Epithelial cell of proximal tubule (primary cell): ENCODE results near the gene CCL17. TPM values are rescaled to one million over a fixed set of nuclear protein-coding genes. Genes with fewer than 3 reads are reported as not detected.

Experiments used
- DNase-seq: peaks from one replicate; pipeline ENCODE4 v3.0.0-alpha.2; 2011; ENCODE audit warnings: low read depth
- H3K4me3 ChIP-seq: 2 replicates; pipeline ENCODE4 v1.5.1; 2011; ENCODE audit warnings: low read depth, mild to moderate bottlenecking, low read length
- CTCF ChIP-seq: conservative IDR thresholded peaks from 2 replicates; pipeline ENCODE4 v1.5.1; 2012; ENCODE audit warnings: low read depth, mild to moderate bottlenecking, low read length
- total RNA-seq: library from RNA; depleted of rRNA; stranded (reverse); fragments of >200 nt; gene quantifications from 2 replicates; pipeline ENCODE4 v1.2.3, GENCODE V29; 2015

CCL17 gene
- total RNA-seq, 1 donor from 2014 or later: not detected

GRCh38 chr16:57405097-57405496 is 530 bp downstream of the CCL17 start:
- no peak overlapping the region for H3K4me3 ChIP-seq
- no peak for DNase-seq
- no peak for TF ChIP-seq CTCF

GRCh38 chr16:57406881-57407280 is 2.3 kb downstream of the CCL17 start:
- no peak overlapping the region for H3K4me3 ChIP-seq
- no peak for DNase-seq
- no peak for TF ChIP-seq CTCF

- no peak for DNase-seq
- TF ChIP-seq CTCF: no peak
These were observed 3.2 kb downstream of the CCL17 start for GRCh38 chr16:57407521-57408353.

GRCh38 chr16:57409065-57409464 is 4.5 kb downstream of the CCL17 start:
- H3K4me3 ChIP-seq: no peak overlapping the region
- TF ChIP-seq CTCF: no peak
- DNase-seq: no peak

More at GRCh38 chr16:57407521-57408353, 3.2 kb downstream of the CCL17 start:
- H3K4me3 ChIP-seq: no peak overlapping the region

- no peak for DNase-seq
- no peak overlapping the region for H3K4me3 ChIP-seq
- no peak for TF ChIP-seq CTCF
These were observed 5.5 kb downstream of the CCL17 start for GRCh38 chr16:57409870-57410587.

GRCh38 chr16:57411362-57411976 is 6.9 kb downstream of the CCL17 start:
- no peak for TF ChIP-seq CTCF
- no peak for DNase-seq
- H3K4me3 ChIP-seq: no peak overlapping the region
